GM21723 (cell line): ENCODE data around the gene PRKCSH.

ENCODE experiments used
- ATAC-seq: cut with Tn5 transposase; IDR thresholded peaks from one replicate; pipeline ENCODE4 v1.9.1; 2021; ENCODE audit warnings: mild to moderate bottlenecking, moderate library complexity; ENCODE audit not compliant: unreplicated experiment

PRKCSH gene

GRCh38 chr19:11495885-11496284 is 60.5 kb downstream of the PRKCSH start:
- ATAC-seq, result no peak

- ATAC-seq, result no peak
Measured at GRCh38 chr19:11496391-11497163, 61.1 kb downstream of the PRKCSH start.

- no peak for ATAC-seq
Measured at GRCh38 chr19:11499220-11499726, 63.8 kb downstream of the PRKCSH start.

- no peak for ATAC-seq
Measured at GRCh38 chr19:11499890-11500420, 64.5 kb downstream of the PRKCSH start.
